DMS 273 (cell line): Measurements from ENCODE around the gene ZNF771.
"Not testable (repeated sequence)": the region's sequence is repeated elsewhere in the genome, so short reads cannot be mapped to it uniquely, and the experiment has no call there.

Experiments used
- DNase-seq: peaks from one replicate; lab custom pipeline; 2025; ENCODE audit not compliant: unreplicated experiment; lab: John Stamatoyannopoulos, UW

Gene ZNF771

GRCh38 chr16:30429678-30430427 is 22.4 kb downstream of the ZNF771 start, which contains the start of gene DCTPP1:
DCTPP1 (minus strand) TSS chr16:30430030; CDS start chr16:30429980, 50 bp downstream.
- peak; percentile 100 for DNase-seq

DNA sequence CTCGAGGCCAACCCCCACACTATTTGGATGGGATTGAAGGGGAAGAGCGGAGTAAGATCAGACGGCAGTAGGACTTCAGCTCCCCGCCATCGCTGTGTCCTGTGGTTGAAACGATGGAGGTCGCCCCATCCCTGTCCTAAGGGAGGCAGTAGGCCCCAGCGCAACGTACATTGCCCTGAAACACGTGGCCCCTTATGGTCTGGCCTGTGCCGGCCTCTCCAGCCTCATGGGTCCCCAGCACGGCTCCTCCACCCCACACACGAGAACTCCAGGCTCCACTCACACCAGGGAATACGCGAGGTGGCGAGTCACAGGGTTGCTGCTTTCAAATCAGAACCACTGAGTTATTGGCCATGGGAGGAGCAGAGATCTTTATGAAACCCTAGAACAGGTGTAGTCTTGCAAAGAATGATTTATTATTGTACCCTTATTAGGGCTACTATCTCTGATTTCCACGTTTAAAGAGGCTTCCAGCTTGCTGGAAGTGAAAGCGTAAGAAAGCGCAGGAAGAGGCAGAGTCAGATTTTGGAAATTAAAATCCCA is 23.1 kb downstream of the ZNF771 start:
- no peak for DNase-seq

GRCh38 chr16:30434852-30435251 is 27.4 kb downstream of the ZNF771 start:
- no peak for DNase-seq

DNA sequence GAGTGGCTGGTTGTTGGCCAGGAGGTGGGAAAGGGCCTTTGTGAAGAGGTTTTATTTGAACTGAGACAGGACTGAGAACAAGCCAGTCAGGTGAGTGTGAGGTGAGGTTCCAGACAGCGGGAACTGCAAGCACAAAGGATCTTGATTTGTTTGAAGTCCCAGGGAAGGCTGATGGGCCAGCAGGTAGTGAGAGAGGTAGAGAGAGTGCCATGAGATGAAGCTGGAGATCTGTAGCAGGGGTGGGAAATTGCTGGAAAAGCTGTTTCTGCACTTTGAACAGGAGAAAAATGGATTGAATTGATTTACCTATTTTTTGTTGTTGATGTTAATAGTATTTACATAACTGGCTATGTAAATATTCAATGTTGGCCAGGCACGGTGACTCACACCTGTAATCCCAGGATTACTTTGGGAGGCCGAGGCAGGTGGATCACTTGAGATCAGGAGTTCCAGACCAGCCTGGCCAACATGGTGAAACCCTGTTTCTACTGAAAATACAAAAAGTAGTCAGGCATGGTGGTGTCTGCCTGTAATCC is 30.2 kb downstream of the ZNF771 start:
- DNase-seq: no peak

GRCh38 chr16:30438835-30439234 is 31.4 kb downstream of the ZNF771 start:
- no peak for DNase-seq

DNA sequence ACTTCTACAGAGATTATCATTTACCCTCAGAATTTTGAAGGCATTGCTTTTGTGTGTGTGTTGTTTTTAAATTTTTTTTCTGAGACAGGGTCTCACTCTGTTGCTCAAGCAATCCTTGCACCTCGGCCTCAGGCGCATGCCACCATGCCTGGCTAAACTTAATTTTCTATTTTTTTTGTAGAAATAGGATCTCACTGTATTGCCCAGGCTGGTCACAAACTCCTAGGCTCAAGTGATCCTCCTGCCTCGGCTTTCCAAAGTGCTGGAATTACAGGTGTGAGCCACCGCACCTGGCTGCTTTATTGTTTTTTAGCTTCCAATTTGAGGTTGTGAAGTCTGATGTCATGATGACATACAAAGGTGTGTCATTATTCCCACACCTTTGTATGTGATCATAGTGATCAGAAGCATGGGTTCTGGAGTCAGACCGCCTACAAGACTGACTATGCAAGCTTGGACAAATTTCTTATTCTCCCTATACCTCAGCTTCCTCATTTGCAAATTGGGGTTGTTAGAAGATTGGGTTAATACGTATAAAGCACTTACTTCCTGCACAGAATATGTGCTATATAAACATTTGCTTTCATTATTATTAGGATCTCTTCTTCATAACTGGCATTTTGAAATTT is 32.4 kb downstream of the ZNF771 start:
- DNase-seq: no peak

GRCh38 chr16:30443631-30444030 is 36.2 kb downstream of the ZNF771 start:
- DNase-seq: no peak

- no peak for DNase-seq
Observed at GRCh38 chr16:30444231-30445148, 37.1 kb downstream of the ZNF771 start.

DNA sequence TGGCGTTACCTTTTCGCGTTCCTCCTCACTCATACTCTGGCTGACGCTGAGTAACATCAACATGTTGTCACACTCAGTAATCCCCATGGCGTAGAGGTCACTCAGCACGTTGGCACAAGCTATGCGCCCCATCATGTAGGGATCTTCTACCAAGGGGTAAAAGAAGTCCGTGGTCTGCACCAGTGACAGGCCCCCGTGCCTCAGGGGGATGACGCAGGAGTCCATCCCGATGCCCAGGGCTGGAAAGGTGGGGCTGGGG is 37.7 kb downstream of the ZNF771 start:
- no peak for DNase-seq

DNA sequence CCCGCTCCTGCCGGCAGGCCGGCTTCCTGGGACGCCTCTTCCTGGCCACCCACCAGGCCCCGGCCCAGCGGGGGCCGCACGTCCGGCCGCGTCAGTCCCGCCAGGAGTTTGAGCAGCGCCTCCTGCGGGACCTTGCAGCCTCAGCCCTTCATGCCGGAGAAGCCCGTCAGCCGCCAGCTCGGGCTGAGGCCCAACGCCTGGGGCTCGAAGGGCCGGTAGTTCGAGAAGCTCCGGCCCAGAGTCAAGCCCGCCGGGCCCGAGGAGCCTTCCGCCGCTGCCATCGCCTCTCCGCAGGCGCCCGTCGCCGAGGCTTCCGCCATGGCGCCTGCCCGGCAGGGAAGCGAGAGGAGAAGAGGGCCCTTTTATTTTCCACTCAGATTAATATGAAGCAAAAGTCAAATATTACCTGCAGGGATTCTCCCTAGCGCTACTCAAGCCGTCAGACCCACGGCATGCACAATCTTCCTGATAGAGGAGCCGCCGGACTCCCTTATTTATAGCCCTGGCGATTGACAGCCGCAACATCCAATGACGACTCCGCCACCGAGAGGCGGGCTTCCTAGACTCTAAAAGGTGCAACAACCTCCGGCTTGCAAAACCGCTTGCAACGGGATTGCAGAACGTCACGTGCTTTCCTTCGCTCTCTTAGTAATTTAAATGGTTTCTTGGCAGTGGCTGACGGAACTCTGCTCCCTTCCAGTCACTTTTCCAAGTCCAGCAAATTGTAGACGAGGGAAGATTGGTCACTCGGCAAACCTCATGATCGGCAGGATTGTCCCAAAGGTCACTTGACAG is 38.2 kb downstream of the ZNF771 start, which contains the start of gene SEPHS2:
TSS of gene SEPHS2 (minus strand) at position 467 of the 795 bp plus-strand sequence. CDS start at position 320, 147 bp downstream.
- peak; percentile 99 for DNase-seq

GRCh38 chr16:30446203-30446595 is 38.8 kb downstream of the ZNF771 start:
- DNase-seq: no peak

- DNase-seq: no peak
Observed at GRCh38 chr16:30447512-30448226, 40.3 kb downstream of the ZNF771 start.

- DNase-seq: no peak
Observed at GRCh38 chr16:30449116-30449435, 41.7 kb downstream of the ZNF771 start.

DNA sequence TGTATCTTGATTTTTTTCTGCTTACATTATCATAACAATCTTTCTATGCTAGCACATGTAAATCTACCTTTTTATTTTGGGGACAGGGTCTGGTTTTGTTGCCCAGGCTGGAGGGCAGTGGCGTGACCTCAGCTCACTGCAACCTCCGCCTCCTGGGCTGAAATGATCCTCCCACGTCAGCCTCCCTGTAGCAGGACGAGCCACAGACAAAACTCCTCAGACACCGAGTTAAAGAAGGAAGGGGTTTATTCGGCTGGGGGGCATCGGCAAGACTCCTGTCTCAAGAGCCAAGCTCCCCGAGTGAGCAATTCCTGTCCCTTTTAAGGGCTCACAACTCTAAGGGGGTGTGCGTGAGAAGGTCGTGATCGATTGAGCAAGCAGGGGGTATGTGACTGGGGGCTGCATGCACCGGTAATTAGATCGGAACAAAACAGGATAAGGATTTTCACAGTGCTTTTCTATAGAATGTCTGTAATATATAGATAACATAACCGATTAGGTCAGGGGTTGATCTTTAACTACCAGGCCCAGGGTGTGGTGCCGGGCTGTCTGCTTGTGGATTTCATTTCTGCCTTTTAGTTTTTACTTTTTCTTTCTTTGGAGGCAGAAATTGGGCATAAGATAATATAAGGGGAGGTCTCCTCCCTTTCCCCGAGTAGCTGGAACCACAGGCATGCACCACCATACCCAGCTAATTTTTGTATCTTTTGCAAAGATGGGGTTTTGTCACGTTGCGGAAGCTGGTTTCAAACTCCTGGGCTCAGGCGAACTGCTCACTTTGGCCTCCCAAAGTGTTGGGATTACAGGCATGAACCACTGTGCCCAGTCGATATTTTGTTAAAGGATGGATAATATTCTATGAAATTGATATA is 45.5 kb downstream of the ZNF771 start:
- not testable (repeated sequence) for DNase-seq

GRCh38 chr16:30456302-30456701 is 48.9 kb downstream of the ZNF771 start:
- DNase-seq: no peak

DNA sequence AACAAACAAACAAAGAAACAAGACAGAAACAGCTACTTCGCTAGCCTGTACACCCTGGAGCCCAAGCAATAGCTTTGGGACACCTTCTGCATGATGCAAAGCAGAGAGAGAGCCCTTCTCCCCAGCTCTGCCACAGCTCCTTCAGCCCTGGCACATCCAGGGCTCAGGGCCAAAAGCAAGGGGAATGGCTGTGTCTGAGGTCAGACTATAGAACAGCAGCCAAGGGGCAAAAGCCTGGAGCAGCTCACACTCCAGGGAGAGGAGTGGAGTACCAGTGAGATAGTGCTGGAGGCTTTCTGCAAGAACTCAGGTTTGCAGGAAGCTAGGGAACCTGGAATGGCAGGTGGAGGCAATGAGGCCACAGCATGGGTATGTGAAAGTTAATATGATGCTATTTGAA is 49.9 kb downstream of the ZNF771 start:
- no peak for DNase-seq

DNA sequence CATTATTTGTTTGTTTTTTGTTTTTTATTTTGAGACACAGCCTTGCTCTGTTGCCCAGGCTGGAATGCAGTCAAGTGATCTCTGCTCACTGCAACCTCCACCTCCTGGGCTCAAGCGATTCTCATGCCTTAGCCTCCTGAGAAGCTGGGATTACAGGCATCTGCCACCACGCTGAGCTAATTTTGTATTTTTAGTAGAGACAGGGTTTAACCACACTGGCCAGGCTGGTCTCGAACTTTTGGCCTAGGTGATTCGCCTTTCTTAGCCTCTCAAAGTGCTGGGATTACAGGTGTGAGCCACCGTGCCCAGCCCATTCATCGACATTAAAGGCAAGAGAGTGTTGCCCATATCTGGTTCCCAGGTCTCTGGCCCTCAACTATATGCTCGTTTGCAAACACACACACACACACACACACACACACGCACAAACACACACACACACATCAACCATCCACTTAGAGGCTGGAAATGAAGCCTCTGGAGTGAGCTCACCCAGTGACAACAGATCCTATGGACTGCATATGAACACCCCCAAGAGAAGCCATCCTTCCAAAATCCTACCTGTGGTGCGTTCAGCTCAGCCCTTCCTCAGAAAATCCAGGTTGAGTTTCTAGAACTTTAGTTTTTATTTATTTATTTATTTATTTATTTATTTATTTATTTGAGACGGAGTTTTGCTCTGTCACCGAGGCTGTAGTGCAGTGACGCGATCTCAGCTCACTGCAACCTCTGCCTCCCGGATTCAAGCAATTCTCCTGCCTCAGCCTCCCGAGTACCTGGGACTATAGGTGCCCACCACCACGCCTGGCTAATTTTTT is 50.5 kb downstream of the ZNF771 start:
- no peak for DNase-seq
